Measurements from ENCODE around the gene PHLDB1.
"Not testable (repeated sequence)": the region's sequence is repeated elsewhere in the genome, so short reads cannot be mapped to it uniquely, and the experiment has no call there.

Gene PHLDB1

GRCh38 chr11:118607401-118608359 lies at the start of gene PHLDB1:
PHLDB1 (plus strand) TSS chr11:118607615; CDS start chr11:118613837, 6,222 bp downstream.
- DNase-seq, result peak; percentile 90

GRCh38 chr11:118560806-118561205 lies 46.6 kb upstream of the PHLDB1 start:
- no peak for DNase-seq

DNA sequence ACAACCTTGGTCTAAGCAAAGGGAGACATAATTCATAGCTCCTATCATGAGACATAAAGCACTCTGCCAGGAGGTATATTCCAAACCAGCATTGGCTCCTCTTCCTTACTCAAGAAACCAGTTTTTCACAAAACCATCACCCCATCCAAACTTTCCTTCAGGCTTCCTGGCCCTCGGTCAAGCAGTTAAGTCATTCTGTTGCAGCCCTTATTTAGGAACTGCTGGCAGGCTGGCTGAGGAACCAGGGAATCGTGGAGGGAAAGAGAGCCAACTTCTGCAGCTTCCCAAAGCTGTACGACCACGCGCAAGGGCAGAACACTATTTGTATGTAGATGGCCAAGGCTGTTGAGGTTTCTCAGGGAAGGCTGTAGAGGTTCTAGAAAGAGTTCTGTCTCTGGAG lies 42.4 kb upstream of the PHLDB1 start:
- peak; percentile 78 for DNase-seq

- no peak for DNase-seq
Observed at GRCh38 chr11:118569670-118570069, 37.7 kb upstream of the PHLDB1 start.

DNA sequence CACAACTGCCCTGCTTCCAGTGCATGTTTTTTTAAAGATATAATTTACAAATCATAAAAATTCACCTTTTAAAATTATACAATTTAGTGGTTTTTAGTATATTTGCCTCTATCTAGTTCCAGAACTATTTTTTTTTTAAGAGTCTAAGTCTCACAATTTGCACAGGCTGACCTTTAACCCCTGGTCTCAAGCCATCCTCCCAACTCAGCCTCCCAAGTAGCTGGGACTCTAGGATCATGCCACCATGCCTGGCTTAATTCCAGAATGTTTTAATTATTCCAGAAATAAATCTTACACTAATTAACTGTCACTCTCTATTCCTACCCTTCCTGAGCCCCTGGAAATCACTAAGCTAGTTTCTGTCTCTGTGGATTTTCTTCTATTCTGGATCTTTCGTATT lies 36.6 kb upstream of the PHLDB1 start:
- DNase-seq, result no peak

DNA sequence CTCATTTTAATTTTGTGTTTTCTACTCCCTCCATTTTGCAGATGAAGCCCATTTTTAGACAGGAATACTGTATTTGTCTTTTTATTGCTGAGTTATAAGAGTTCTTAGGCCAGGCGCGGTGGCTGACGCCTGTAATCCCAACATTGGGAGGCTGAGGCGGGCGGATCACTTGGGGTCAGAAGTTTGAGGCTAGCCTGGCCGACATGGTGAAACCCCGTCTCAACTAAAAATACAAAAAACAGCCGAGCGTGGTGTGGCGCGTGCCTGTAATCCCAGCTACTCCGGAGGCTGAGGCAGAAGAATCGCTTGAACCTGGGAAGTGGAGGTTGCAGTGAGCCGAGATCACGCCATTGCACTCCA lies 35.7 kb upstream of the PHLDB1 start:
- peak; percentile 39 for DNase-seq

DNA sequence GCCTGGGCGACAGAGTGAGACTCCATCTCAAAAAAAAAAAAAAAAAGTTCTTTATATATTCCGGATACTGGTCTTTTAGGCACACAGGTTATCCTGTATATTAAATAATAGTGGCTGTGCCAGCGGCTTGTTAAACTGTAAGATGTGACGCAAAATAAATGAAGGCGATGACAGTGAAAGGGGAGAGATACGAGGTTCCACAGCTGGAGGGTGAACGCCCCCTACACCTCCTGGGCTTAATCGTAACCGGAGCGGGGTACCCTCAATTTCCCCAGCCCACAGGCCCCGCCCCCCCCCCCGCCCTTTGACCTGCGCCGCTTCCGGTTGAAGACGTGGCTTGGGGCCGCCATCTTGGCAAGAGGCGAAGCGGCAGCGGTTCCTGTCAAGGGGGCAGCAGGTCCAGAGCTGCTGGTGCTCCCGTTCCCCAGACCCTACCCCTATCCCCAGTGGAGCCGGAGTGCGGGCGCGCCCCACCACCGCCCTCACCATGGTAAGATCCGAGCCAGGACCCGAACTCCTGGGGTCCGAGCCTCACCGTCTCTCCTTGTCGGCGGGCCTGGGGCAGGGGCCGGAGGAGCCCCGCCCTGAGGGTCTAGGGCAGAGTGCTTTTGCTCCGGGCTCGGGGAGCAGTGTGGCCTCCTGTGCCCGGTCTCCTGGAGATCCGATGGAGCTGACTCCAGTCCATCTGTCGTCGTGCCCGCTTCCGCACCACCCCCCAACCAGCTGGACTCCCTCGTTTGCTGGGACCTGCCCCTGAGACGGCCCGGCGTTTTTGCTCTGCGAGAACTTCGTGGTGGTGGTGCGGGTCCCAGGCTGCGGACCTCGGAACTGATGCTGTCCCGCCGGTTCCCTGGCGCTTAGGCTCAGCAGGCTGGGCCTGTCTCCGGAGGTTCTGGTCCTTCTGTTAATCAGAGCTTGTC lies 35.1 kb upstream of the PHLDB1 start, which contains the start of gene ARCN1:
Gene ARCN1, plus strand, starts transcription at position 349 of the 920 bp plus-strand sequence. Its CDS starts 139 bp downstream, at position 488.
- DNase-seq, result peak; percentile 93

- DNase-seq, result no peak
Observed at GRCh38 chr11:118572981-118573550, 34.3 kb upstream of the PHLDB1 start.

DNA sequence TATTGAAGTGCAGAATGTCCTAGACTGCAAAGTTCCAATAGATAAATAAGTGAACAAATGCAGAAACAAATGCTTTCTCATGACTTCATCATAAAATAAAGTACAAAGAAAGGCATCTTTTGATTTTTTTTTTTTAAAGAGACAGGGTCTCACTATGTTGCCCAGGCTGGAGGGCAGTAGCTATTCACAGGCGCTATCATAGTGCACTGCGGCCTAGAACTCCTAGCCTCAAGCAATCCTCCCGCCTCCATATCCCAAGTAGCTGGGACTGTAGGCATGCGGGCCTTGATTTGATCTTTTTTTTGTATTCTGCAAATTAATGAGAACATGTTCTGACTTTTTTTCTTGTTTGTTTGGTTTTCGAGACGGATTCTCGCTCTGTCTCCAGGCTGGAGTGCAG lies 32.8 kb upstream of the PHLDB1 start:
- no peak for DNase-seq

GRCh38 chr11:118577995-118578394 lies 29.4 kb upstream of the PHLDB1 start:
- DNase-seq, result not testable (repeated sequence)

DNA sequence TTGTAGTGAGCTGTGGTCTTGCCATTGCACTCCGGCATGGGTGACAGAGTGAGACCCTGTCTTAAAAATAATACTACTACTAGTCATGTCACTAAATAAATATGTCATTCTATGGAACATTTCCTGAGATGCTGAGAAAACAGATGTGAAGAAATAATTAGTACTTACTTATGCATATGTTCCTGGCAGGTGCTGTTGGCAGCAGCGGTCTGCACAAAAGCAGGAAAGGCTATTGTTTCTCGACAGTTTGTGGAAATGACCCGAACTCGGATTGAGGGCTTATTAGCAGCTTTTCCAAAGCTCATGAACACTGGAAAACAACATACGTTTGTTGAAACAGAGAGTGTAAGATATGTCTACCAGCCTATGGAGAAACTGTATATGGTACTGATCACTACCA lies 26.4 kb upstream of the PHLDB1 start:
- DNase-seq, result no peak

DNA sequence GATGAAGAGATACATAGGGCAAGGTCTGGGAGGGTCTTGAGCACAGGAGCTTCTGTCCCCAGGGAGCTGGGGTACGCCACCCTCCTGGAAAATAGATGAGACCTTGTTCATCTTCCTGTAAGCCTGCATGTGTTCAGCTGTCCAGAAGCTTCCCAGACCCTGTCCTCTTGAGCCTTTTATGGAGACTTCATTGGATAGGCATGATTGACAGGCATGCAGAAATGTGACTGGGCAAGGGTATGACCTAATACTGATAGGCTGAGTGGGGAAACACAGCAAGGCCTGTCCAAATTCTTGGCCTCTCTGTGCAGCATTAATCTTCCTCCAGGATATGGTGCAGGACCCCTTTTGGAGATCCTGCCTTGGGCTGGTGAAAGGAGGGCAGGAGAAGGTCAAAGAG lies 19.5 kb upstream of the PHLDB1 start:
- no peak for DNase-seq

GRCh38 chr11:118592616-118593367 lies 14.6 kb upstream of the PHLDB1 start:
- DNase-seq, result no peak

DNA sequence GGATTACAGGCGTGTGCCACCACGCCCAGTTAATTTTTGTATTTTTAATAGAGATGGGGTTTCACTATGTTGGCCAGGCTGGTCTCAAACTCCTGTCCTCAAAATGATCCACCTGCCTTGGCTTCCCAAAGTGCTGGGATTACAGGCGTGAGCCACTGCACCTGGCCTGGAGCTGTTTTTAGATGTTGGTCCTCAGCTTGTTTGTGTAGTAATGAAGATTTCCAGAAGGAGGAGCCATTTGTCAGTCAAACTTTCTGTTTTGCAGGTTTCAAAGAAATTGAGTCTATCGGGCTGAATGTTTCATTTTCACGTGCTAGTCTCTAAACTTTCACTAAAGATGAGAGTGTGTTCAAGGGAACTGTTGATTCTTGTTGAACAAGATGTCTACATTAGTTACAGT lies 12.4 kb upstream of the PHLDB1 start:
- DNase-seq, result not testable (repeated sequence)

DNA sequence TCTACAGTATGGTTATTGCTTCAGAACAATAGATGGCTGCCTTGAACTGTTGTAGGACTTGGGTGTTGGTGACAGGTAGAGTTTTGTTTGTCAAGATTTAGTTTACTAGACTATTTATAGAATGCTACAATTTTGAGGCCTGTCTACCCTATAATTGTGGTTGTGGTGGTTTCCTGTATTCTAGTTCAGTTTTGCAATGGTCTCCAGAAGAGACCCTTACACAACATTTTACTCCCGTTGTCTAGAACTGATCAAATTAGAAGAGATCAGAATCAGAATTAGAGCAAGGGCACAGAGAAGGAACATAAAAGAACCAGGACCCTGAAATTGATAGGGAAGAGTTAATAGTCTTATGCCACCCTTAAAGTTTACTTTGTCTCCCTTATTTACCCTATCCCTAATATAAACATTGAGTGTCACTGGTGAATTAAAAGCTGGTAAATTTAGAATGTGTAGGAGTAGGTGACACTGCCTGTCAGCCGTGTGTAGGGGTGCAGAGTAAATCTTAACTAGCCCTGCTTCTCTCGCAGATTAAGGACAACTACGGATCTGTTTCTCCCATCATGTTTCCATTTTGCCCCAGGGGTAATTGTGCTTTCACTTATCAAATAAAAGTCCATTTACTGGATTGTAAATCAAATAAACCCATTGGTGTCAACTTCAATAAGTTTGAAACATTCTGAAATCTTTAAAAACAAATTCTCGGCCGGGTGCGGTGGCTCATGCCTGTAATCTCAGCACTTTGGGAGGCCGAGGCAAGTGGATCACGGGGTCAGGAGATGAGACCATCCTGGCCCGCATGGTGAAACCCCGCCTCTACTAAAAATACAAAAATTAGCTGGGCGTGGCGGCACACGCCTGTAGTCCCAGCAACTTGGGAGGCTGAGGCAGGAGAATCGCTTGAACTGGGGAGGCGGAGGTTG lies 10.9 kb upstream of the PHLDB1 start:
- DNase-seq, result no peak

DNA sequence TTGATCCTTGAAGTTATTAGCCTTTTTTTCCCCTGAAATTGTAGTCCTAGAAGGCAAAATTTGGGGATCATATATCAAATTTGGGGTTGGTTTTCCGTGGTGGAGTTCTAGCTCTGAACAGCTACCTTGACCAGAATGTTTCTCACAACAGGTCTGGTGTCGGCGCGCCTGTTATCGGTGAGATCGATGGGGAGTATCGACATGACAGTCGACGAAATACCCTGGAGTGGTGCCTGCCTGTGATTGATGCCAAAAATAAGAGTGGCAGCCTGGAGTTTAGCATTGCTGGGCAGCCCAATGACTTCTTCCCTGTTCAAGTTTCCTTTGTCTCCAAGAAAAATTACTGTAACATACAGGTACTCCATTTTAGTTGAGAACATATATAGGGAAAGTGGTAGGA lies 9.9 kb upstream of the PHLDB1 start:
- no peak for DNase-seq

- peak; percentile 53 for DNase-seq
Observed at GRCh38 chr11:118602331-118602730, 5.1 kb upstream of the PHLDB1 start.

GRCh38 chr11:118603709-118604108 lies 3.7 kb upstream of the PHLDB1 start:
- DNase-seq, result not testable (repeated sequence)

- DNase-seq, result peak; percentile 15
Observed at GRCh38 chr11:118604566-118604965, 2.8 kb upstream of the PHLDB1 start.

- peak; percentile 96 for DNase-seq
Observed at GRCh38 chr11:118605116-118605867, 2.1 kb upstream of the PHLDB1 start.
